ENCODE results near the gene TMEM175. TPM values are rescaled to one million over a fixed set of nuclear protein-coding genes. Genes with fewer than 3 reads are reported as not detected.

TMEM175 gene
- total and polyA plus RNA-seq, 4 donors = 23.7 to 43.7 (median 27.4) TPM

- 91 to 94% methylated on average over 23 of the region's 23 CpGs for WGBS, 2 donors
These were observed 63.2 kb downstream of the TMEM175 start for GRCh38 chr4:995311-996026.

GRCh38 chr4:996030-996996 lies 64.1 kb downstream of the TMEM175 start:
- Histone ChIP-seq H3K9ac (ENCODE audit: insufficient read depth in 1 of 2, low read length in 2 of 2) (no peak overlapping the region), H3K4me3 (no peak overlapping the region), H3K9me3 (ENCODE audit: control insufficient read depth in 4 of 4, insufficient read depth in 3 of 4, low read length in 3 of 4) (peaks cover 0 to 2% (median 0%) of the 10 kb centered on the region in 4 donors), H3K36me3 (ENCODE audit: control insufficient read depth in 4 of 4, insufficient read depth in 4 of 4, low read length in 4 of 4) (peaks cover 0 to 3% (median 0%) of the 10 kb centered on the region in 4 donors), H3K27me3 (ENCODE audit: control insufficient read depth in 3 of 3, insufficient read depth in 3 of 3, low read length in 2 of 3) (peaks cover 0 to 42% (median 19%) of the 10 kb centered on the region in 3 donors), H3K27ac (ENCODE audit: low read depth in 1 of 2, low read length in 1 of 2) (no peak overlapping the region), H3K4me1 (ENCODE audit: control insufficient read depth in 5 of 5, insufficient read depth in 5 of 5, low read length in 5 of 5) (peaks cover 0 to 11% (median 4%) of the 10 kb centered on the region in 5 donors)
- no peak for TF ChIP-seq CTCF (IDR thresholded peaks at IDR 0.05; ENCODE audit: control extremely low read depth, extremely low read depth)
- DNase-seq (no peak), ATAC-seq (ENCODE audit: insufficient read depth, low FRiP score) (no peak)
- 67 to 74% methylated on average over 15 of the region's 15 CpGs for WGBS, 2 donors

More at GRCh38 chr4:995311-996026, 63.2 kb downstream of the TMEM175 start:
- Histone ChIP-seq H3K9me3 (ENCODE audit: control insufficient read depth in 4 of 4, insufficient read depth in 3 of 4, low read length in 3 of 4) (peaks cover 0 to 2% (median 0%) of the 10 kb centered on the region in 4 donors), H3K27ac (ENCODE audit: low read depth in 1 of 2, low read length in 1 of 2) (no peak overlapping the region), H3K4me1 (ENCODE audit: control insufficient read depth in 5 of 5, insufficient read depth in 5 of 5, low read length in 5 of 5) (peaks cover 0 to 11% (median 4%) of the 10 kb centered on the region in 5 donors), H3K36me3 (ENCODE audit: control insufficient read depth in 4 of 4, insufficient read depth in 4 of 4, low read length in 4 of 4) (peaks cover 0 to 7% (median 0%) of the 10 kb centered on the region in 4 donors), H3K4me3 (no peak overlapping the region), H3K27me3 (ENCODE audit: control insufficient read depth in 3 of 3, insufficient read depth in 3 of 3, low read length in 2 of 3) (peaks cover 0 to 34% (median 16%) of the 10 kb centered on the region in 3 donors), H3K9ac (ENCODE audit: insufficient read depth in 1 of 2, low read length in 2 of 2) (no peak overlapping the region)
- no peak for ATAC-seq (ENCODE audit: insufficient read depth, low FRiP score)
- no peak for DNase-seq
- TF ChIP-seq CTCF (IDR thresholded peaks at IDR 0.05; ENCODE audit: control extremely low read depth, extremely low read depth) = no peak

GRCh38 chr4:996997-997374 lies 64.7 kb downstream of the TMEM175 start:
- H3K4me3 ChIP-seq = no peak overlapping the region
- TF ChIP-seq CTCF (IDR thresholded peaks at IDR 0.05; ENCODE audit: control extremely low read depth, extremely low read depth) = no peak
- no peak overlapping the region for H3K27ac ChIP-seq (ENCODE audit: low read depth in 1 of 2, low read length in 1 of 2)
- 8 to 11% methylated on average over 23 to 25 of the region's 25 CpGs for WGBS, 2 donors
- H3K4me1 ChIP-seq (ENCODE audit: control insufficient read depth in 5 of 5, insufficient read depth in 5 of 5, low read length in 5 of 5) = peaks cover 0 to 11% (median 4%) of the 10 kb centered on the region in 5 donors
- DNase-seq (no peak), ATAC-seq (ENCODE audit: insufficient read depth, low FRiP score) (no peak)
- H3K9me3 ChIP-seq (ENCODE audit: control insufficient read depth in 4 of 4, insufficient read depth in 3 of 4, low read length in 3 of 4) = peaks cover 0 to 9% (median 0%) of the 10 kb centered on the region in 4 donors
- H3K36me3 ChIP-seq (ENCODE audit: control insufficient read depth in 4 of 4, insufficient read depth in 4 of 4, low read length in 4 of 4) = no peaks in the 10 kb centered on the region
- H3K9ac ChIP-seq (ENCODE audit: insufficient read depth in 1 of 2, low read length in 2 of 2) = no peak overlapping the region
- H3K27me3 ChIP-seq (ENCODE audit: control insufficient read depth in 3 of 3, insufficient read depth in 3 of 3, low read length in 2 of 3) = peaks cover 4 to 49% (median 23%) of the 10 kb centered on the region in 3 donors
